ENCODE measurements around the gene REXO5.

- TF ChIP-seq, protein P1, sequence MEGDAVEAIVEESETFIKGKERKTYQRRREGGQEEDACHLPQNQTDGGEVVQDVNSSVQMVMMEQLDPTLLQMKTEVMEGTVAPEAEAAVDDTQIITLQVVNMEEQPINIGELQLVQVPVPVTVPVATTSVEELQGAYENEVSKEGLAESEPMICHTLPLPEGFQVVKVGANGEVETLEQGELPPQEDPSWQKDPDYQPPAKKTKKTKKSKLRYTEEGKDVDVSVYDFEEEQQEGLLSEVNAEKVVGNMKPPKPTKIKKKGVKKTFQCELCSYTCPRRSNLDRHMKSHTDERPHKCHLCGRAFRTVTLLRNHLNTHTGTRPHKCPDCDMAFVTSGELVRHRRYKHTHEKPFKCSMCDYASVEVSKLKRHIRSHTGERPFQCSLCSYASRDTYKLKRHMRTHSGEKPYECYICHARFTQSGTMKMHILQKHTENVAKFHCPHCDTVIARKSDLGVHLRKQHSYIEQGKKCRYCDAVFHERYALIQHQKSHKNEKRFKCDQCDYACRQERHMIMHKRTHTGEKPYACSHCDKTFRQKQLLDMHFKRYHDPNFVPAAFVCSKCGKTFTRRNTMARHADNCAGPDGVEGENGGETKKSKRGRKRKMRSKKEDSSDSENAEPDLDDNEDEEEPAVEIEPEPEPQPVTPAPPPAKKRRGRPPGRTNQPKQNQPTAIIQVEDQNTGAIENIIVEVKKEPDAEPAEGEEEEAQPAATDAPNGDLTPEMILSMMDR (conservative IDR thresholded peaks at IDR 0.05; ENCODE audit: low read depth, low read length), result no peak
- no peak for TF ChIP-seq EZH2 (IDR thresholded peaks at IDR 0.05; ENCODE audit: borderline replicate concordance, low read depth, low read length, poor library complexity, severe bottlenecking)
Measured at GRCh38 chr16:20859229-20859628, 52.9 kb downstream of the REXO5 start.
